Left lung (tissue), 10 donors: Measurements from ENCODE around the gene MRGPRF. TPM values are rescaled to one million over a fixed set of nuclear protein-coding genes. Genes with fewer than 3 reads are reported as not detected.

Experiments used
- ATAC-seq: fragments of 200-7000 bp; cut with Tn5 transposase; one replicate; pipeline ENCODE4 v1.9.1; 2020; ENCODE audit warnings: moderate library complexity
- DNase-seq, 4 donors: peaks; one replicate each; pipeline ENCODE4 v3.0.0-alpha.2; 2013 to 2020
- H3K27ac ChIP-seq, 2 donors: fragments of 200-600 bp; sonication (generic) in 1 of 2; one replicate each; pipeline versions ENCODE4 v1.5.0 to v1.8.0; 2020 to 2021
- H3K27me3 ChIP-seq, 2 donors: fragments of 200-600 bp; sonication (generic) in 1 of 2; one replicate each; pipeline versions ENCODE4 v1.5.0 to v1.8.0; 2020 to 2021
- H3K36me3 ChIP-seq, 2 donors: fragments of 200-600 bp; sonication (generic) in 1 of 2; one replicate each; pipeline versions ENCODE4 v1.5.0 to v1.8.0; 2020 to 2021
- H3K4me1 ChIP-seq, 2 donors: fragments of 200-600 bp; one replicate each; pipeline ENCODE4 v1.8.0; 2021
- H3K4me3 ChIP-seq, 2 donors: fragments of 200-600 bp; sonication (generic) in 1 of 2; one replicate each; pipeline versions ENCODE4 v1.5.0 to v1.8.0; 2020 to 2021; ENCODE audit warnings: mild to moderate bottlenecking in 1 of 2
- H3K9me3 ChIP-seq, 2 donors: fragments of 200-600 bp; sonication (generic) in 1 of 2; one replicate each; pipeline versions ENCODE4 v1.5.0 to v1.8.0; 2020 to 2021
- CTCF ChIP-seq, 2 donors: fragments of 200-600 bp; sonication (generic) in 1 of 2; IDR thresholded peaks; one replicate each; pipeline versions ENCODE4 v1.5.0 to v1.8.0; 2021; ENCODE audit warnings: antibody characterized with exemption in 2 of 2
- intact Hi-C, 2 donors: fragments of 100-400 bp; cut with DNase I; formaldehyde crosslinking; loops; one replicate each; pipeline versions ENCODE4 v1.11.2 to v1.14.2; 2022
- polyA plus RNA-seq, 6 donors: library from polyadenylated mRNA; unstranded; fragments of 120-200 nt; gene quantifications; one replicate each; pipeline ENCODE4 v1.2.1, GENCODE V29; 2013; ENCODE audit not compliant: insufficient read length in 6 of 6
- total RNA-seq, 2 donors: library from RNA; stranded (reverse); fragmentation: NEBNext Ultra II Directional; extraction: Animal tissue kit (Norgen Biotek cat#: 25700); gene quantifications; one replicate each; pipeline ENCODE4 v1.2.1, GENCODE V29; 2021
- donor health status: DM: no; HTN: yes; CAD: no.
- donor health status: DM: no; HTN: no; CAD: no.

MRGPRF gene
- total and polyA plus RNA-seq, 8 donors, result 4.2 to 22.6 (median 6.2) TPM

GRCh38 chr11:69050592-69051380, 37.7 kb upstream of the MRGPRF start:
- H3K36me3 ChIP-seq, result peaks cover 0 to 24% of the 10 kb centered on the region in 2 donors
- ATAC-seq (no peak), DNase-seq (peak in 1 of 4 donors; percentile 32)
- no peaks in the 10 kb centered on the region for H3K9me3 ChIP-seq
- no peak overlapping the region for H3K27ac ChIP-seq
- H3K4me1 ChIP-seq, result peaks cover 7 to 58% of the 10 kb centered on the region in 2 donors
- intact Hi-C loops, result no loop called here
- no peak overlapping the region for H3K4me3 ChIP-seq
- no peak for TF ChIP-seq CTCF (IDR thresholded peaks at IDR 0.05)
- H3K27me3 ChIP-seq, result no peaks in the 10 kb centered on the region

GRCh38 chr11:69049490-69049867, 36.4 kb upstream of the MRGPRF start:
- no peak for TF ChIP-seq CTCF (IDR thresholded peaks at IDR 0.05)
- ATAC-seq, result peak; percentile 21
- intact Hi-C loops, result no loop called here
- Histone ChIP-seq H3K27ac (peak overlapping the region; percentile 83 to 85), H3K9me3 (no peaks in the 10 kb centered on the region), H3K4me3 (peak overlapping the region; percentile 53 to 90), H3K27me3 (no peaks in the 10 kb centered on the region), H3K36me3 (peaks cover 0 to 11% of the 10 kb centered on the region in 2 donors), H3K4me1 (peaks cover 7 to 59% of the 10 kb centered on the region in 2 donors)
- peak in 2 of 4 donors; percentile 60 to 81 for DNase-seq

GRCh38 chr11:69048694-69049489, 35.8 kb upstream of the MRGPRF start, which contains the start of gene TPCN2:
TPCN2 (plus strand) TSS chr11:69048932; CDS start chr11:69048998, 66 bp downstream.
- Histone ChIP-seq H3K36me3 (peaks cover 0 to 5% of the 10 kb centered on the region in 2 donors), H3K4me1 (peaks cover 7 to 61% of the 10 kb centered on the region in 2 donors), H3K27me3 (no peaks in the 10 kb centered on the region), H3K27ac (peak within 1 kb of the TSS; percentile 83 to 85), H3K4me3 (peak within 1 kb of the TSS; percentile 53 to 90), H3K9me3 (no peaks in the 10 kb centered on the region)
- peak; percentile 94 to 99 (median 96) for DNase-seq
- TF ChIP-seq CTCF (IDR thresholded peaks at IDR 0.05), result no peak
- intact Hi-C loops, result no loop called here
- ATAC-seq, result peak; percentile 97

- DNase-seq (no peak), ATAC-seq (no peak)
- intact Hi-C loops, result no loop called here
- Histone ChIP-seq H3K9me3 (no peaks in the 10 kb centered on the region), H3K4me1 (peaks cover 7 to 61% of the 10 kb centered on the region in 2 donors), H3K27ac (peak overlapping the region in 1 of 2 donors; percentile 85), H3K27me3 (no peaks in the 10 kb centered on the region), H3K36me3 (no peaks in the 10 kb centered on the region), H3K4me3 (peak overlapping the region in 1 of 2 donors; percentile 53)
- no peak for TF ChIP-seq CTCF (IDR thresholded peaks at IDR 0.05)
Measured at GRCh38 chr11:69048031-69048693, 35.1 kb upstream of the MRGPRF start.
